Ascending aorta (tissue), 2 donors: ENCODE results near the gene TRH. TPM values are rescaled to one million over a fixed set of nuclear protein-coding genes. Genes with fewer than 3 reads are reported as not detected.

Source experiments
- DNase-seq, 2 donors: peaks; one replicate each; pipeline ENCODE4 v3.0.0-alpha.2; 2019; ENCODE audit warnings: low spot score in 2 of 2
- H3K27ac ChIP-seq, 2 donors: fragments of 200-600 bp; sonication (generic); one replicate each; pipeline ENCODE4 v1.5.1; 2016 to 2017; ENCODE audit warnings: mild to moderate bottlenecking in 1 of 2
- H3K27me3 ChIP-seq: fragments of 200-600 bp; sonication (generic); one replicate; pipeline ENCODE4 v1.5.1; 2017
- H3K36me3 ChIP-seq, 2 donors: fragments of 200-600 bp; sonication (generic); one replicate each; pipeline ENCODE4 v1.5.1; 2016
- H3K4me1 ChIP-seq, 2 donors: fragments of 200-600 bp; sonication (generic); one replicate each; pipeline ENCODE4 v1.5.1; 2016 to 2017; ENCODE audit warnings: mild to moderate bottlenecking in 1 of 2
- H3K4me3 ChIP-seq, 2 donors: fragments of 200-600 bp; sonication (generic); one replicate each; pipeline ENCODE4 v1.5.1; 2016 to 2017; ENCODE audit warnings: mild to moderate bottlenecking in 1 of 2
- H3K9me3 ChIP-seq, 2 donors: fragments of 200-600 bp; sonication (generic); one replicate each; pipeline ENCODE4 v1.5.1; 2016
- CTCF ChIP-seq, 3 experiments: fragments of 200-600 bp in 2 of 3; fragments of 450-650 bp in 1 of 3; sonication (generic) in 2 of 3; IDR thresholded peaks; one replicate each; pipeline ENCODE4 v1.5.1; 2016 to 2019; ENCODE audit warnings: antibody characterized with exemption in 3 of 3, mild to moderate bottlenecking in 1 of 3, moderate library complexity in 1 of 3
- intact Hi-C: fragments of 100-400 bp; cut with DNase I; formaldehyde crosslinking; loops from one replicate; pipeline ENCODE4 v1.15.1; 2023
- total RNA-seq: library from RNA; depleted of rRNA; stranded (reverse); fragments of >200 nt; gene quantifications from one replicate; pipeline ENCODE4 v1.1.0, GENCODE V29; 2016

The TRH gene
- total RNA-seq, 1 donor from 2014 or later, result not detected

DNA sequence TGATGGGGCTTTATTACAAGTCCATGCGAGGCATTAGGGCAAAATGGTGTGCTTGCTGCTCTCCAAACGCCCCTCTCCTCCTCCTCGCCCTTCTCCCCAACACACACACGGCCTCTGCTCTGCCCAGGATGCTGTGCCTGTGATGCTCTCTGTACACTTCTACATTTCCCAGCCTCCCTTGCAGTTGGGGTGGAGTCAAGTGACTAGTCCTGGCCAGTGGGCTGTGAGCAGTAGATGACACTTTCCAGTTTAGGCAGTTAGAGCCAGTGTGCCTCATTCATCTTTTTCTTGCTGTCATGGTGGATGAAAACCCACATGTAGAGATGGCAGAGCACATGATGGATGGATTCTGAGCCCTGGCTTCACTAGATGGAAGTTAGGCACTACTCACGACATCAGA, 5.4 kb downstream of the TRH start:
- Histone ChIP-seq H3K27ac (no peak overlapping the region), H3K9me3 (no peaks in the 10 kb centered on the region), H3K27me3 (peaks cover 20% of the 10 kb centered on the region), H3K36me3 (no peaks in the 10 kb centered on the region), H3K4me3 (no peak overlapping the region), H3K4me1 (peaks cover 3 to 7% of the 10 kb centered on the region in 2 donors)
- no peak for DNase-seq
- no peak for TF ChIP-seq CTCF (IDR thresholded peaks at IDR 0.05)
- intact Hi-C loops, result no loop called here

- H3K27me3 ChIP-seq, result no peaks in the 10 kb centered on the region
- H3K4me1 ChIP-seq, result no peaks in the 10 kb centered on the region
- no peaks in the 10 kb centered on the region for H3K9me3 ChIP-seq
- H3K4me3 ChIP-seq, result no peak overlapping the region
- TF ChIP-seq CTCF (IDR thresholded peaks at IDR 0.05), result no peak
- H3K27ac ChIP-seq, result no peak overlapping the region
- no peak for DNase-seq
- H3K36me3 ChIP-seq, result no peaks in the 10 kb centered on the region
- intact Hi-C loops, result no loop called here
Observed at GRCh38 chr3:129983561-129983960, 9.0 kb downstream of the TRH start.

- Histone ChIP-seq H3K27ac (no peak overlapping the region), H3K36me3 (no peaks in the 10 kb centered on the region)
- DNase-seq, result no peak
Observed at GRCh38 chr3:129984125-129984524, 9.6 kb downstream of the TRH start.

DNA sequence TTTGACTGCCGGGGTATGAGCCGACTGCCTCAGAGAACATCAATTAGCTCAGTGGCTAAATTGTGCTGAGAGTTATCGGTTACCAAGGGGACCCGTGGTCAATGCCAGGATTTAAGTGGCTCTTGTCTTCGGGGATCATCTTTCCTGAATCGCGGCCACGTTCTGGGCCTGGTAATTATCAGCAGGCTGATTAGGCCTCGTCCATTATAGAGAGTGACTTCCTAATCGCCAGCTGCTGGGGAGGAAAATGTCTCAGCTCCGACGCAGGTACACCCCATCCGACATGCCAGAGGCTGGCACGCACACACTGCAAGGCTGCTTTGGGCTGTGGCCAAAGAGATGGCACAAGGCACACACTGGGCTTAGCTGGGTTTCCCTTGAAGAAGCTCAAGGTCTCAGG, 10.6 kb downstream of the TRH start:
- Histone ChIP-seq H3K27me3 (no peaks in the 10 kb centered on the region), H3K4me3 (no peak overlapping the region), H3K36me3 (no peaks in the 10 kb centered on the region), H3K27ac (no peak overlapping the region), H3K9me3 (no peaks in the 10 kb centered on the region), H3K4me1 (no peaks in the 10 kb centered on the region)
- intact Hi-C loops, result no loop called here
- TF ChIP-seq CTCF (IDR thresholded peaks at IDR 0.05), result no peak
- DNase-seq, result no peak

More at GRCh38 chr3:129984125-129984524, 9.6 kb downstream of the TRH start:
- no peaks in the 10 kb centered on the region for H3K4me1 ChIP-seq
- H3K27me3 ChIP-seq, result no peaks in the 10 kb centered on the region
- no peak for TF ChIP-seq CTCF (IDR thresholded peaks at IDR 0.05)
- no peaks in the 10 kb centered on the region for H3K9me3 ChIP-seq
- no peak overlapping the region for H3K4me3 ChIP-seq
- intact Hi-C loops, result no loop called here

GRCh38 chr3:129988429-129988828, 13.9 kb downstream of the TRH start:
- H3K9me3 ChIP-seq, result no peaks in the 10 kb centered on the region
- H3K4me1 ChIP-seq, result no peaks in the 10 kb centered on the region
- TF ChIP-seq CTCF (IDR thresholded peaks at IDR 0.05), result no peak
- intact Hi-C loops, result no loop called here
- no peak for DNase-seq
- no peaks in the 10 kb centered on the region for H3K36me3 ChIP-seq
- H3K27me3 ChIP-seq, result no peaks in the 10 kb centered on the region
- no peak overlapping the region for H3K27ac ChIP-seq
- no peak overlapping the region for H3K4me3 ChIP-seq

- H3K9me3 ChIP-seq, result no peaks in the 10 kb centered on the region
- intact Hi-C loops, result no loop called here
Observed at GRCh38 chr3:129989414-129989813, 14.9 kb downstream of the TRH start.

More at GRCh38 chr3:129989414-129989813, 14.9 kb downstream of the TRH start:
- Histone ChIP-seq H3K27me3 (no peaks in the 10 kb centered on the region), H3K4me1 (no peaks in the 10 kb centered on the region), H3K4me3 (no peak overlapping the region), H3K27ac (no peak overlapping the region), H3K36me3 (no peaks in the 10 kb centered on the region)
- no peak for TF ChIP-seq CTCF (IDR thresholded peaks at IDR 0.05)
- DNase-seq, result no peak
